Choroid plexus epithelial cell (primary cell): Measurements from ENCODE around the gene HOXD13.

ENCODE experiments used
- DNase-seq: peaks from one replicate; pipeline ENCODE4 v3.0.0-alpha.2; 2010; ENCODE audit warnings: low read depth
- H3K4me3 ChIP-seq: 2 replicates; pipeline ENCODE4 v1.5.1; 2011; ENCODE audit warnings: low read depth, mild to moderate bottlenecking, control low read depth, low read length, moderate library complexity
- CTCF ChIP-seq: conservative IDR thresholded peaks from 2 replicates; pipeline ENCODE4 v1.5.1; 2011; ENCODE audit warnings: low read depth, mild to moderate bottlenecking, control low read depth, inconsistent platforms, low read length, moderate library complexity

The HOXD13 gene

GRCh38 chr2:176124947-176125771, 32.6 kb downstream of the HOXD13 start:
- H3K4me3 ChIP-seq, result no peak overlapping the region
- no peak for DNase-seq
- TF ChIP-seq CTCF, result no peak

GRCh38 chr2:176125772-176126054, 33.2 kb downstream of the HOXD13 start:
- H3K4me3 ChIP-seq, result no peak overlapping the region
- no peak for DNase-seq
- no peak for TF ChIP-seq CTCF

- DNase-seq, result peak; percentile 72
- TF ChIP-seq CTCF, result peak; percentile 86
- H3K4me3 ChIP-seq, result no peak overlapping the region
These were observed 34.6 kb downstream of the HOXD13 start for GRCh38 chr2:176126929-176127773.

GRCh38 chr2:176127774-176128072, 35.2 kb downstream of the HOXD13 start:
- no peak for TF ChIP-seq CTCF
- no peak for DNase-seq
- no peak overlapping the region for H3K4me3 ChIP-seq

- no peak overlapping the region for H3K4me3 ChIP-seq
- no peak for DNase-seq
- no peak for TF ChIP-seq CTCF
These were observed 35.9 kb downstream of the HOXD13 start for GRCh38 chr2:176128172-176128981.

- no peak for DNase-seq
- TF ChIP-seq CTCF, result no peak
- no peak within 1 kb of the TSS for H3K4me3 ChIP-seq
These were observed 36.7 kb downstream of the HOXD13 start, which contains the start of gene HOXD8 for GRCh38 chr2:176128982-176129796. TSS of gene HOXD8 (plus strand) at chr2:176129705. CDS start at chr2:176130367, 662 bp downstream.
